Upper lobe of left lung (tissue), 6 donors: ENCODE data around the gene ZNF273. TPM values are rescaled to one million over a fixed set of nuclear protein-coding genes. Genes with fewer than 3 reads are reported as not detected.

ENCODE experiments used
- ATAC-seq, 2 donors: fragments of 200-7000 bp; cut with Tn5 transposase; one replicate each; pipeline ENCODE4 v1.9.1; 2022; ENCODE audit warnings: mild to moderate bottlenecking in 2 of 2, moderate library complexity in 2 of 2; ENCODE audit not compliant: low FRiP score in 2 of 2
- DNase-seq, 2 donors: peaks; one replicate each; pipeline ENCODE4 v3.0.0-alpha.2; 2019 to 2020
- H3K27ac ChIP-seq, 4 donors: fragments of 200-600 bp; sonication (generic); one replicate each; pipeline ENCODE4 v1.5.1; 2016 to 2019
- H3K27me3 ChIP-seq, 4 donors: fragments of 200-600 bp; sonication (generic); one replicate each; pipeline ENCODE4 v1.5.1; 2017 to 2019
- H3K36me3 ChIP-seq, 4 donors: fragments of 200-600 bp; sonication (generic); one replicate each; pipeline ENCODE4 v1.5.1; 2016 to 2019
- H3K4me1 ChIP-seq, 4 donors: fragments of 200-600 bp; sonication (generic); one replicate each; pipeline ENCODE4 v1.5.1; 2018 to 2019
- H3K4me3 ChIP-seq, 4 donors: fragments of 200-600 bp; sonication (generic); one replicate each; pipeline ENCODE4 v1.5.1; 2017 to 2019; ENCODE audit warnings: mild to moderate bottlenecking in 2 of 4, moderate library complexity in 1 of 4
- H3K9me3 ChIP-seq, 4 donors: fragments of 200-600 bp; sonication (generic); one replicate each; pipeline ENCODE4 v1.5.1; 2018 to 2019
- CTCF ChIP-seq, 6 experiments: fragments of 450-650 bp in 4 of 6; fragments of 200-600 bp in 2 of 6; sonication (generic) in 2 of 6; IDR thresholded peaks; one replicate each; pipeline ENCODE4 v1.5.1; 2016 to 2019; ENCODE audit warnings: antibody characterized with exemption in 6 of 6
- EP300 ChIP-seq, 4 donors: sonication (generic); formaldehyde crosslinking; IDR thresholded peaks; one replicate each; pipeline ENCODE4 v1.5.1; 2017; ENCODE audit warnings: antibody characterized with exemption in 4 of 4, control low read depth in 2 of 4
- POLR2A ChIP-seq, 4 donors: fragments of 450-650 bp; IDR thresholded peaks; one replicate each; pipeline ENCODE4 v1.5.1; 2016 to 2017; ENCODE audit warnings: antibody characterized with exemption in 4 of 4, mild to moderate bottlenecking in 2 of 4
- POLR2AphosphoS5 ChIP-seq, 2 donors: sonication (generic); formaldehyde crosslinking; IDR thresholded peaks; one replicate each; pipeline ENCODE4 v1.5.1; 2017; ENCODE audit warnings: antibody characterized with exemption in 2 of 2
- WGBS, 2 donors: methylation state at CpG; one replicate each; pipeline ENCODE4 v1.1.5; 2017 to 2018; 5-methylcytosine and 5-hydroxymethylcytosine counted together
- total RNA-seq, 6 donors: library from RNA; depleted of rRNA in 4 of 6; stranded (reverse); fragments of >200 nt in 4 of 6; gene quantifications; one replicate each; pipeline versions ENCODE4 v1.1.0 to v1.2.1, GENCODE V29; 2016 to 2021
- donor health status: DM: no; HTN: no; CAD: no; lungs with moderate emphysema.
- donor health status: DM: no; HTN: yes; CAD: no; lungs with severe emphysema.

The ZNF273 gene
- total RNA-seq, 6 donors from 2014 or later, result 3.2 to 29.6 (median 7.6) TPM

DNA sequence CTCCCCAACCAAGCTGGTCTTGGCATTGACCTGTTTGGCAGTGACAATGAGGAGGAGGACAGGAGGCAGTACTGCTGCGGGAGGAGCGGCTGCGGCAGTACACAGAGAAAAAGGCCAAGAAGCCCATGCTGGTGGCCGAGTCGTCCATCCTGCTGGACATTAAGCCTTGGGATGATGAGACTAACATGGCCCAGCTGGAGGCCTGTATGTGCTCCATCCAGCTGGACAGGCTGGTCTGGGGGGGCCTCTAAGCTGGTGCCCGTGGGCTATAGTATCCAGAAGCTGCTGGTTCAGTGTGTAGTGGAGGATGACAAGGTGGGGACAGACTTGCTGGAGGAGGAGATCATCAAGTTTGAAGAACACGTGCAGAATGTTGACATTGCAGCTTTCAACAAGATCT is 39.1 kb upstream of the ZNF273 start:
- H3K27me3 ChIP-seq, result no peaks in the 10 kb centered on the region
- no peak overlapping the region for H3K4me3 ChIP-seq
- DNase-seq (no peak), ATAC-seq (no peak)
- no peak for TF ChIP-seq CTCF (IDR thresholded peaks at IDR 0.05)
- TF ChIP-seq EP300 (IDR thresholded peaks at IDR 0.05), result no peak
- no peak for TF ChIP-seq POLR2A (IDR thresholded peaks at IDR 0.05)
- no peak for TF ChIP-seq POLR2AphosphoS5 (IDR thresholded peaks at IDR 0.05)
- H3K27ac ChIP-seq, result no peak overlapping the region
- H3K4me1 ChIP-seq, result no peaks in the 10 kb centered on the region
- no peaks in the 10 kb centered on the region for H3K36me3 ChIP-seq
- 76 to 80% methylated on average over 6 to 7 of the region's 7 CpGs for WGBS, 2 donors
- no peaks in the 10 kb centered on the region for H3K9me3 ChIP-seq

DNA sequence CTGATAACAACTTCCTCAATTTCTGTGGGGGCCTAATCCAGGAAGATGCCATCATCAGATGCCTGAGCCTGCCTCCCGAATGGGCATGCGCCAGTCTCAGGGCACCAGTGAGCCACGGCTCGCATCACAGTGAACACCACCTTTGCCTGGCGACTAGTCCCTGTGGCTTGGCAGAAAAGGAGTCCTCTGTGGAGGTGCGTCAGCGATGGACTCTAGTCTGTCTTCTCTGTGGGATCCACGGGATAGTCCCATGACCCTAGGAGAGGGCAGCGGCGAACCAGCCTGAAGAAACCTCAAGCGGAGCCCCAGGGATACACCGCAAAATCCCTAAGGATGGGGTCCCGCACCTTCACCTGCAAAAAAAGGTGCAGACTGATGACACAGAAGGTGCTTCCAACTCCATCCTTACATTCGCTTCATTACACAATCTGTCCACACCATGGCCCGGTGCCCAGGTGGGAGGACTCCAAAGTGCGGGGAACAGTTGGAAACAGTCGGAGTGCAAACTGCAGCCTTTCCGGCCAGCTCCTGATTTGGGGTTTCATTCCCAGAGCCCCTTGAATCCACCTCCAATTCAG is 35.1 kb upstream of the ZNF273 start:
- H3K27ac ChIP-seq, result no peak overlapping the region
- DNase-seq (no peak), ATAC-seq (no peak)
- no peak overlapping the region for H3K4me3 ChIP-seq
- TF ChIP-seq POLR2AphosphoS5 (IDR thresholded peaks at IDR 0.05), result no peak
- no peak for TF ChIP-seq CTCF (IDR thresholded peaks at IDR 0.05)
- no peak for TF ChIP-seq EP300 (IDR thresholded peaks at IDR 0.05)
- TF ChIP-seq POLR2A (IDR thresholded peaks at IDR 0.05), result no peak
- WGBS, 2 donors, result 80 to 95% methylated on average over 17 of the region's 18 CpGs
- H3K27me3 ChIP-seq, result no peaks in the 10 kb centered on the region
- H3K4me1 ChIP-seq, result no peaks in the 10 kb centered on the region
- H3K36me3 ChIP-seq, result no peaks in the 10 kb centered on the region
- peaks cover 0 to 9% (median 0%) of the 10 kb centered on the region in 4 donors for H3K9me3 ChIP-seq

GRCh38 chr7:64868499-64868898 is 34.6 kb upstream of the ZNF273 start:
- Histone ChIP-seq H3K4me3 (no peak overlapping the region), H3K9me3 (peaks cover 0 to 9% (median 0%) of the 10 kb centered on the region in 4 donors), H3K36me3 (no peaks in the 10 kb centered on the region), H3K27me3 (no peaks in the 10 kb centered on the region), H3K27ac (no peak overlapping the region), H3K4me1 (no peaks in the 10 kb centered on the region)
- WGBS, 2 donors, result 85 to 93% methylated on average over 5 to 11 of the region's 11 CpGs
- DNase-seq (no peak), ATAC-seq (no peak)
- no peak for TF ChIP-seq POLR2AphosphoS5 (IDR thresholded peaks at IDR 0.05)
- TF ChIP-seq EP300 (IDR thresholded peaks at IDR 0.05), result no peak
- no peak for TF ChIP-seq POLR2A (IDR thresholded peaks at IDR 0.05)
- no peak for TF ChIP-seq CTCF (IDR thresholded peaks at IDR 0.05)

DNA sequence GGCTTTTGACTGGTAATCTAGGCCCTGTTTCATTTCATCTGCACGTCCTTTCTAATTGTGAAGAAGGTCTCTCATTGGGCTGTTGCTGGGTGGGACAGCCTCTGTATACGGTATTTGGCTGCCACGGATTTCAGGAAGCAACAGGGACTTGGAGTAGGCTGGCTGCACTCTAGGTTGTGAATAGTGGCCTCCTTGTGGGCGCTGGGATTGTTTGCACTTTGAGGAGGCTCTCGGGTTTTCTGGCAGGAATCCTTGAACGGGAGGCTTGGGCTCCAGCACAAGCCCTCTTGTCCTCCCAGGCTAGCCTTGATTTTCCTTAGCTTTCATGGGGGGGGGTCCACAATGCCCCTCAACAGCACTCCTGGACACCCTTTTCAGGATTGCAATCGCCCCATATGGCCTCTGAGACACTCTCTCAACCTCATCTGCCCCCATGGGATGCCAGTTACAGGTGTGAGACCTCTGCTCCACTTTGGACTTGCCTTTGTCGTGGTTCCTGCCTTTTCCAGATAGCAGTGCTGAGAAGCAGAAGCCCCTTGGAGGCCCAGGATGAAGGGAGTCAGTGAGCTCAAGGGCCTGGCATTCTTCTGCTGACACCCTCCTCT is 33.9 kb upstream of the ZNF273 start:
- H3K4me1 ChIP-seq, result no peaks in the 10 kb centered on the region
- no peaks in the 10 kb centered on the region for H3K27me3 ChIP-seq
- no peaks in the 10 kb centered on the region for H3K36me3 ChIP-seq
- WGBS, 2 donors, result 54 to 76% methylated on average over 7 to 8 of the region's 8 CpGs
- H3K27ac ChIP-seq, result no peak overlapping the region
- DNase-seq (no peak), ATAC-seq (no peak)
- H3K4me3 ChIP-seq, result no peak overlapping the region
- H3K9me3 ChIP-seq, result peaks cover 0 to 9% (median 0%) of the 10 kb centered on the region in 4 donors
- TF ChIP-seq CTCF (IDR thresholded peaks at IDR 0.05), result no peak
